ENCODE results near the gene VIL1.

Gene VIL1

DNA sequence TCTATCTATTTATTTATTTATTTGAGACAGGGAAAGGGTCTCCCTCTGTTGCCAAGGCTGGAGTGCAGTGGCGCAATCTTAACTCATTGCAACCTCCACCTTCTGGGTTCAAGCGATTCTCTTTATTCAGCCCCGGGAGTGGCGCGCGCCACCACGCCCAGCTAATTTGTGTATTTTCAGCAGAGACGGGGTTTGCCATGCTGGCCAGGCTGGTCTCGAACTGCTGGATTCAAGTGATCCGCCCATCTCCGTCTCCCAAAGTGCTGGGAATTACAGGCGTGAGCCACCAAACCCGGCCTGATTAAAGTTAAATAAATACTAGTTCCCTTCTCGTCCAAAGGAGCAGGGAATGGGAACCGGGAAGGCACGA lies 23.5 kb upstream of the VIL1 start:
- TF ChIP-seq ZNF701 (tag by site-specific recombination; IDR thresholded peaks at IDR 0.05) = no peak
- no peak for TF ChIP-seq YY2 (tag by site-specific recombination; IDR thresholded peaks at IDR 0.05)
- no peak for TF ChIP-seq ZNF37A (tag by site-specific recombination; IDR thresholded peaks at IDR 0.05)
- TF ChIP-seq ZNF624 (tag by site-specific recombination; IDR thresholded peaks at IDR 0.05) = no peak
- no peak for TF ChIP-seq ZNF132 (tag by site-specific recombination; IDR thresholded peaks at IDR 0.05; ENCODE audit: borderline replicate concordance)
- TF ChIP-seq ZNF514 (tag by site-specific recombination; IDR thresholded peaks at IDR 0.05) = no peak
- no peak for TF ChIP-seq TCF7L2 (IDR thresholded peaks at IDR 0.05; ENCODE audit: borderline replicate concordance, low read depth, low read length)
- no peak for TF ChIP-seq ZBTB17 (tag by site-specific recombination; IDR thresholded peaks at IDR 0.05)
- no peak for TF ChIP-seq OVOL3 (tag by site-specific recombination; IDR thresholded peaks at IDR 0.05)
- TF ChIP-seq, protein P1, sequence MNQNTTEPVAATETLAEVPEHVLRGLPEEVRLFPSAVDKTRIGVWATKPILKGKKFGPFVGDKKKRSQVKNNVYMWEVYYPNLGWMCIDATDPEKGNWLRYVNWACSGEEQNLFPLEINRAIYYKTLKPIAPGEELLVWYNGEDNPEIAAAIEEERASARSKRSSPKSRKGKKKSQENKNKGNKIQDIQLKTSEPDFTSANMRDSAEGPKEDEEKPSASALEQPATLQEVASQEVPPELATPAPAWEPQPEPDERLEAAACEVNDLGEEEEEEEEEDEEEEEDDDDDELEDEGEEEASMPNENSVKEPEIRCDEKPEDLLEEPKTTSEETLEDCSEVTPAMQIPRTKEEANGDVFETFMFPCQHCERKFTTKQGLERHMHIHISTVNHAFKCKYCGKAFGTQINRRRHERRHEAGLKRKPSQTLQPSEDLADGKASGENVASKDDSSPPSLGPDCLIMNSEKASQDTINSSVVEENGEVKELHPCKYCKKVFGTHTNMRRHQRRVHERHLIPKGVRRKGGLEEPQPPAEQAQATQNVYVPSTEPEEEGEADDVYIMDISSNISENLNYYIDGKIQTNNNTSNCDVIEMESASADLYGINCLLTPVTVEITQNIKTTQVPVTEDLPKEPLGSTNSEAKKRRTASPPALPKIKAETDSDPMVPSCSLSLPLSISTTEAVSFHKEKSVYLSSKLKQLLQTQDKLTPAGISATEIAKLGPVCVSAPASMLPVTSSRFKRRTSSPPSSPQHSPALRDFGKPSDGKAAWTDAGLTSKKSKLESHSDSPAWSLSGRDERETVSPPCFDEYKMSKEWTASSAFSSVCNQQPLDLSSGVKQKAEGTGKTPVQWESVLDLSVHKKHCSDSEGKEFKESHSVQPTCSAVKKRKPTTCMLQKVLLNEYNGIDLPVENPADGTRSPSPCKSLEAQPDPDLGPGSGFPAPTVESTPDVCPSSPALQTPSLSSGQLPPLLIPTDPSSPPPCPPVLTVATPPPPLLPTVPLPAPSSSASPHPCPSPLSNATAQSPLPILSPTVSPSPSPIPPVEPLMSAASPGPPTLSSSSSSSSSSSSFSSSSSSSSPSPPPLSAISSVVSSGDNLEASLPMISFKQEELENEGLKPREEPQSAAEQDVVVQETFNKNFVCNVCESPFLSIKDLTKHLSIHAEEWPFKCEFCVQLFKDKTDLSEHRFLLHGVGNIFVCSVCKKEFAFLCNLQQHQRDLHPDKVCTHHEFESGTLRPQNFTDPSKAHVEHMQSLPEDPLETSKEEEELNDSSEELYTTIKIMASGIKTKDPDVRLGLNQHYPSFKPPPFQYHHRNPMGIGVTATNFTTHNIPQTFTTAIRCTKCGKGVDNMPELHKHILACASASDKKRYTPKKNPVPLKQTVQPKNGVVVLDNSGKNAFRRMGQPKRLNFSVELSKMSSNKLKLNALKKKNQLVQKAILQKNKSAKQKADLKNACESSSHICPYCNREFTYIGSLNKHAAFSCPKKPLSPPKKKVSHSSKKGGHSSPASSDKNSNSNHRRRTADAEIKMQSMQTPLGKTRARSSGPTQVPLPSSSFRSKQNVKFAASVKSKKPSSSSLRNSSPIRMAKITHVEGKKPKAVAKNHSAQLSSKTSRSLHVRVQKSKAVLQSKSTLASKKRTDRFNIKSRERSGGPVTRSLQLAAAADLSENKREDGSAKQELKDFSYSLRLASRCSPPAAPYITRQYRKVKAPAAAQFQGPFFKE (tag by site-specific recombination; IDR thresholded peaks at IDR 0.05; ENCODE audit: borderline replicate concordance) = no peak
- TF ChIP-seq ZNF239 (tag by site-specific recombination; IDR thresholded peaks at IDR 0.05) = no peak
- no peak for TF ChIP-seq ZNF366 (tag by site-specific recombination; conservative IDR thresholded peaks at IDR 0.05)
- TF ChIP-seq, protein P2, sequence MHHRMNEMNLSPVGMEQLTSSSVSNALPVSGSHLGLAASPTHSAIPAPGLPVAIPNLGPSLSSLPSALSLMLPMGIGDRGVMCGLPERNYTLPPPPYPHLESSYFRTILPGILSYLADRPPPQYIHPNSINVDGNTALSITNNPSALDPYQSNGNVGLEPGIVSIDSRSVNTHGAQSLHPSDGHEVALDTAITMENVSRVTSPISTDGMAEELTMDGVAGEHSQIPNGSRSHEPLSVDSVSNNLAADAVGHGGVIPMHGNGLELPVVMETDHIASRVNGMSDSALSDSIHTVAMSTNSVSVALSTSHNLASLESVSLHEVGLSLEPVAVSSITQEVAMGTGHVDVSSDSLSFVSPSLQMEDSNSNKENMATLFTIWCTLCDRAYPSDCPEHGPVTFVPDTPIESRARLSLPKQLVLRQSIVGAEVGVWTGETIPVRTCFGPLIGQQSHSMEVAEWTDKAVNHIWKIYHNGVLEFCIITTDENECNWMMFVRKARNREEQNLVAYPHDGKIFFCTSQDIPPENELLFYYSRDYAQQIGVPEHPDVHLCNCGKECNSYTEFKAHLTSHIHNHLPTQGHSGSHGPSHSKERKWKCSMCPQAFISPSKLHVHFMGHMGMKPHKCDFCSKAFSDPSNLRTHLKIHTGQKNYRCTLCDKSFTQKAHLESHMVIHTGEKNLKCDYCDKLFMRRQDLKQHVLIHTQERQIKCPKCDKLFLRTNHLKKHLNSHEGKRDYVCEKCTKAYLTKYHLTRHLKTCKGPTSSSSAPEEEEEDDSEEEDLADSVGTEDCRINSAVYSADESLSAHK (tag by site-specific recombination; IDR thresholded peaks at IDR 0.05) = no peak
- no peak for TF ChIP-seq ZNF707 (tag by site-specific recombination; IDR thresholded peaks at IDR 0.05)
- TF ChIP-seq ZNF596 (tag by site-specific recombination; IDR thresholded peaks at IDR 0.05) = no peak
- TF ChIP-seq, protein P3, sequence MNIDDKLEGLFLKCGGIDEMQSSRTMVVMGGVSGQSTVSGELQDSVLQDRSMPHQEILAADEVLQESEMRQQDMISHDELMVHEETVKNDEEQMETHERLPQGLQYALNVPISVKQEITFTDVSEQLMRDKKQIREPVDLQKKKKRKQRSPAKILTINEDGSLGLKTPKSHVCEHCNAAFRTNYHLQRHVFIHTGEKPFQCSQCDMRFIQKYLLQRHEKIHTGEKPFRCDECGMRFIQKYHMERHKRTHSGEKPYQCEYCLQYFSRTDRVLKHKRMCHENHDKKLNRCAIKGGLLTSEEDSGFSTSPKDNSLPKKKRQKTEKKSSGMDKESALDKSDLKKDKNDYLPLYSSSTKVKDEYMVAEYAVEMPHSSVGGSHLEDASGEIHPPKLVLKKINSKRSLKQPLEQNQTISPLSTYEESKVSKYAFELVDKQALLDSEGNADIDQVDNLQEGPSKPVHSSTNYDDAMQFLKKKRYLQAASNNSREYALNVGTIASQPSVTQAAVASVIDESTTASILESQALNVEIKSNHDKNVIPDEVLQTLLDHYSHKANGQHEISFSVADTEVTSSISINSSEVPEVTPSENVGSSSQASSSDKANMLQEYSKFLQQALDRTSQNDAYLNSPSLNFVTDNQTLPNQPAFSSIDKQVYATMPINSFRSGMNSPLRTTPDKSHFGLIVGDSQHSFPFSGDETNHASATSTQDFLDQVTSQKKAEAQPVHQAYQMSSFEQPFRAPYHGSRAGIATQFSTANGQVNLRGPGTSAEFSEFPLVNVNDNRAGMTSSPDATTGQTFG (tag by site-specific recombination; IDR thresholded peaks at IDR 0.05; ENCODE audit: borderline replicate concordance) = no peak
- TF ChIP-seq ZNF202 (tag by site-specific recombination; IDR thresholded peaks at IDR 0.05; ENCODE audit: borderline replicate concordance) = no peak
- no peak for TF ChIP-seq ZFP69B (tag by site-specific recombination; IDR thresholded peaks at IDR 0.05)
- no peaks in the 10 kb centered on the region for H3K36me3 ChIP-seq (ENCODE audit: control insufficient read depth in 2 of 2, insufficient read depth in 1 of 2, low read length in 2 of 2)
- H3K27ac ChIP-seq (ENCODE audit: extremely low read depth, low read depth, low read length) = peak overlapping the region; percentile 93; the same call in 1 of the 2 replicates

More for the DNA sequence above, 23.5 kb upstream of the VIL1 start:
- H3K9me3 ChIP-seq (ENCODE audit: control insufficient read depth, insufficient read depth, low read depth, low read length) = no peaks in the 10 kb centered on the region
- ChIA-PET CTCF (interaction anchor here (0.6 to 3.4 kb wide), 6 partner anchors 48 to 121 kb away, joined by 3 to 20 read pairs (median 3); no protein-coding TSS in a partner anchor), POLR2A (interaction anchor here (0.6 to 2.2 kb wide), 2 partner anchors 12 to 125 kb away, joined by 4 to 11 read pairs; partner anchors contain the start of genes AAMP and PNKD)
- peaks cover 15% of the 10 kb centered on the region for H3K4me1 ChIP-seq (ENCODE audit: control insufficient read depth, insufficient read depth, low read length)
- peak overlapping the region; percentile 74 for H3K4me3 ChIP-seq (ENCODE audit: low read depth, low read length)
